Measurements from ENCODE around the gene TINCR. TPM values are rescaled to one million over a fixed set of nuclear protein-coding genes. Genes with fewer than 3 reads are reported as not detected.
"Not testable (repeated sequence)": the region's sequence is repeated elsewhere in the genome, so short reads cannot be mapped to it uniquely, and the experiment has no call there.

TINCR gene
- total RNA-seq (1 to 10 TPM in 4 of 5 donors, under 1 TPM in 1; 0.66 to 2.7 (median 1.9) TPM), total RNA-seq (0.25 to 3.5 (median 0.91) reads per million in 29 experiments)
- 0.37 TPM for total RNA-seq (2013)

DNA sequence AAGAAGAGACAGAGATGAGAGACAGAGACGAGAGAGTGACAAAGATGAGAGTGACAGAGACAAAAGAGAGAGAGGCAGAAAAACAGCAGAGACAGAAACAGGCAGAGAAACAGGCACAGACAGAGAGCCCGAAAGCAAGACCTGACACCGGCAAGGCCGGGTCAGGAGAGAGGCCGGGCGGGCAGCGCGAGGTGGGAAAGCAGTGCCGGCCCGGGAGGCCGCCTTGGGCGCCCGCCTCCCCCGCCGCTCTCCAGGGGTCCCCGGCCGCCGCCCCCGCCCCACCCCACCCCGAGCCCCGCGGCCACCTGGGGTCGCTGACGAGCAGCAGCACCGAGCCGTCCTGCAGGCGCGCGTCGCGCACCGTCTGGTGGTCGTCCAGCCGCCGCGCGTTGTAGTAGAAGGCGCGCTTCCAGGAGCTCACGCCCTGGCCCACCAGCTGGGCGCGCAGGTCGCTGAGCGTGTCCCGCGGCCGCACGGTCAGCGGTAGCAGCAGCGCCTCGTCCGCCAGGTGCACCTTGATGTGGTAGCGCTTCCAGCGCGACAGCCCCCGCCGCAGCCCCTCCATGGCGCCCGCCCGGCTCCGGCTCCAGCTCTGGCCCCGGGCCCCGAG is at the start of gene TINCR:
Gene TINCR, minus strand, starts transcription at position 594 of the 610 bp plus-strand sequence.
- WGBS (ENCODE audit: insufficient coverage): 19% methylated on average over 52 of the region's 63 CpGs
- H3K36me3 ChIP-seq (ENCODE audit: control insufficient read depth in 2 of 2, extremely low read depth in 1 of 2, insufficient read depth in 1 of 2, low read length in 1 of 2): no peaks in the 10 kb centered on the region
- H3K9me3 Mint-ChIP-seq: no peaks in the 10 kb centered on the region
- ChIA-PET CTCF (no interaction called here), POLR2A (no interaction called here)
- ATAC-seq (replicated peaks in 1 of 4): no peak
- H3K4me3 Mint-ChIP-seq: no peak within 1 kb of the TSS
- no peak within 1 kb of the TSS for H3K27ac ChIP-seq (ENCODE audit: low read length)
- no peaks in the 10 kb centered on the region for H3K9me3 ChIP-seq
- no peak within 1 kb of the TSS for H3K27ac Mint-ChIP-seq
- H3K4me3 ChIP-seq (ENCODE audit: control insufficient read depth in 1 of 2, extremely low read depth in 1 of 2, low read length in 1 of 2): peak within 1 kb of the TSS in 1 of 2 donors; percentile 15
- no peak for DNase-seq
- no peaks in the 10 kb centered on the region for H3K4me1 ChIP-seq (ENCODE audit: control insufficient read depth in 1 of 2, extremely low read depth in 1 of 2, insufficient read depth in 2 of 2, low read length in 2 of 2)
- H3K27me3 Mint-ChIP-seq: peaks cover 14 to 27% of the 10 kb centered on the region in 2 donors
- no peaks in the 10 kb centered on the region for H3K4me1 Mint-ChIP-seq
- H3K36me3 Mint-ChIP-seq: no peaks in the 10 kb centered on the region
- peaks cover 7 to 53% of the 10 kb centered on the region in 2 experiments for H3K27me3 ChIP-seq (replicated peaks in 1 of 2; ENCODE audit: control insufficient read depth in 2 of 2, extremely low read depth in 1 of 2, insufficient read depth in 2 of 2, low read length in 1 of 2)

DNA sequence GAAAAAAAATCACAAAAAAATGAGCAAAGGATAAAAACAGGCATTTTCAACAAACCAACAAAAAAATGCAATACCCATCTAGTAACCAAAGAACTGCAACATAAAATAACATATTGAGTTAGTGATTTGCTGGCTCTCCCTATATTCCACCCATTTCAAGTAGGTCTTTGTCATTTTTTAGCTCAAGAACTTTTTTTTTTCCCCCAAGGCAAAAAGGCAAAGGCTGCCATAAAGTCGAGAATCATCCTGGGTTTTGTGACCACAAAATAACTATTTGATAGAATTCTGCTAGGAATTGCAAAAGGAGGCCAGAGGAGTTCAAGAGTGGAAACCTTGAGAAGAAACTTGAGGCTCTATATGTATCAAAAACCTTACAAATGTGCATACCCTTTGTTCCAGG is 49.3 kb upstream of the TINCR start:
- ATAC-seq (replicated peaks in 1 of 4) (no peak), DNase-seq (no peak)
- Histone ChIP-seq H3K9me3 (no peaks in the 10 kb centered on the region), H3K27ac (ENCODE audit: low read length) (no peak overlapping the region), H3K27me3 (replicated peaks in 1 of 2; ENCODE audit: control insufficient read depth in 2 of 2, extremely low read depth in 1 of 2, insufficient read depth in 2 of 2, low read length in 1 of 2) (no peaks in the 10 kb centered on the region), H3K4me3 (ENCODE audit: control insufficient read depth in 1 of 2, extremely low read depth in 1 of 2, low read length in 1 of 2) (no peak overlapping the region), H3K4me1 (ENCODE audit: control insufficient read depth in 1 of 2, extremely low read depth in 1 of 2, insufficient read depth in 2 of 2, low read length in 2 of 2) (peaks cover 23 to 31% of the 10 kb centered on the region in 2 experiments), H3K36me3 (ENCODE audit: control insufficient read depth in 2 of 2, extremely low read depth in 1 of 2, insufficient read depth in 1 of 2, low read length in 1 of 2) (peaks cover 18 to 77% of the 10 kb centered on the region in 2 donors)
- H3K27me3 Mint-ChIP-seq: no peaks in the 10 kb centered on the region
- peaks cover 67% of the 10 kb centered on the region for H3K36me3 Mint-ChIP-seq
- H3K9me3 Mint-ChIP-seq: no peaks in the 10 kb centered on the region
- ChIA-PET POLR2A (no interaction called here), CTCF (no interaction called here)
- no CpG with 5 or more reads among the region's 1 CpG for WGBS (ENCODE audit: insufficient coverage)
- no peak overlapping the region for H3K4me3 Mint-ChIP-seq
- H3K4me1 Mint-ChIP-seq: peaks cover 52 to 61% (median 55%) of the 10 kb centered on the region in 3 donors
- no peak overlapping the region for H3K27ac Mint-ChIP-seq

DNA sequence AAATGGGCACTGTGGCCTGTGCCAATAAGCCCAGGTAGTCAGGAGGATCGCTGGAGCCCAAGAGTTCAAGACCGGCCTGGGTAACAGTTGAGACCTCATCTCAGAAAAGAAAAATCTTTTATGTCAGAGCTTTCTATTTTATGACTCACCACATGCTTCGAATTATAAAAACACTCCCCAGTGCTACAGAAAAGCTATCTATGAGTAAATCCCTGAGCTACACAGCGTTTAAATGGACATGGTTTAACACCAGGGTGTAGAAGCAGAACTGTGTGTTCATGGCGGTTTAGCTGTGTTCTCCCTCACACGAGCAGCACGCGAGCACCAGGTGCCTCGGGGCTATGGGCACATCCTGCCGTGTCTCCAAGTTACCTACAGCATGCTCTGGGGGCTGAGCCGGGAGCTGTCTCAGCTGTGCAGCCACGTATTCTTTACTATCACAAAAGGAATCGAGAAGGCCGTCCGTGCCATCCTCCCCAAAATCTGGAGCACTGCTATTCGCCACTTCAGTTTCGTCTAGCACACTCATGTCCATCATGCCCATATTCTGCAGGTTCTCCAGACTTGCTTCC is 48.1 kb upstream of the TINCR start:
- Mint-ChIP-seq H3K9me3 (no peaks in the 10 kb centered on the region), H3K27me3 (no peaks in the 10 kb centered on the region), H3K4me3 (no peak overlapping the region), H3K4me1 (peaks cover 45 to 49% (median 47%) of the 10 kb centered on the region in 3 donors), H3K27ac (no peak overlapping the region), H3K36me3 (peaks cover 68% of the 10 kb centered on the region)
- H3K27me3 ChIP-seq (replicated peaks in 1 of 2; ENCODE audit: control insufficient read depth in 2 of 2, extremely low read depth in 1 of 2, insufficient read depth in 2 of 2, low read length in 1 of 2): no peaks in the 10 kb centered on the region
- H3K9me3 ChIP-seq: no peaks in the 10 kb centered on the region
- DNase-seq: no peak
- H3K4me1 ChIP-seq (ENCODE audit: control insufficient read depth in 1 of 2, extremely low read depth in 1 of 2, insufficient read depth in 2 of 2, low read length in 2 of 2): peaks cover 17 to 18% of the 10 kb centered on the region in 2 experiments
- H3K36me3 ChIP-seq (ENCODE audit: control insufficient read depth in 2 of 2, extremely low read depth in 1 of 2, insufficient read depth in 1 of 2, low read length in 1 of 2): peaks cover 18 to 77% of the 10 kb centered on the region in 2 donors
- 96% methylated on average over 16 of the region's 17 CpGs for WGBS (ENCODE audit: insufficient coverage)
- H3K4me3 ChIP-seq (ENCODE audit: control insufficient read depth in 1 of 2, extremely low read depth in 1 of 2, low read length in 1 of 2): no peak overlapping the region
- ChIA-PET CTCF (interaction anchor here in 1 of 2 donors (0.5 kb wide), 1 partner anchor 133 kb away, joined by 3 read pairs; no protein-coding TSS in a partner anchor), POLR2A (interaction anchor here in 1 of 2 donors (0.5 kb wide), 1 partner anchor 8 kb away, joined by 6 read pairs; no protein-coding TSS in a partner anchor)
- ATAC-seq (replicated peaks in 1 of 4): no peak
- H3K27ac ChIP-seq (ENCODE audit: low read length): no peak overlapping the region

DNA sequence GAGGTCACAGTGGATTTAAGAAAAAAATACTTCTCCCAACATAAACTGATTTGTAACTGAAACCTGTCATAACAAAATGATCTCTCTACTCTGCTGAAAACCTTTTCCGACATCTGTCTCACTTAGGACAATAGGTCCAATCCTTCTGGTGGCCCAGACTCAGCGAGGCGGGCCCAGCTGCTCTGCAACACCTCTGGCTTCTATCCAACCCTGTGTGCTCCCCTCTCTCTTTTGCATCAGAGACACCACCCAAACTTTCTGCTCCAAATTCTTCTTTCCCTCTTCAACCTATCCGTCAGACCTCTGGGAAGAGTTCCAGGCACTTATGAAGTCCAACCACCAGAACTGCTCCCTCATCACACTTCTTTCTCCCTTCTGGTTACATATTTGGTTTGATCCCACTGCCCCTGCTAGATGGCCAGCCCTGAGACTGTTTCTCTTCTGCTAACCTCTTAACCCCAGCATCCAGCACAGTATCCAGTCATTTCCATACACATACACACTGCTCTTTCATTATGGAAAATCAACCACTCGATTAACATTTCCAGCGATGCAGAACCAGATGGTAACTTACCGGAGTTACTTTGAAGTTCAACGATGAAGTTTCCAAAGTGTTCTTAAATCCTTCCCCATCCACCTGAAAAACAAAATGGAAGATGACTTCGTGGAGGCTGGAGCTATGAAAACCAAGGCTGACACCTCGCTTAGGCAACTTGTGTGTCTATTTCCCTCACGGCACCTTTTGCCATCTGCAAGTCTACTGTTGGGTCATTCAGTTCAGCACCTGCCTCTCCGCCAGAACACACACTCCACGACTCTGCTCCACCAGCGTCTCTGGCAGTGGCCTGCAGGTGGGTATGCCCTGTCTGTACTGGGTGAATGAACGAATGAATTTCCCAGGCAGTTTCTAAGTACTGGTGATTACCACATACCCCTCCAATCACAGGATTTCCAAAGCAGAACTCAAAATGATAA is 45.4 kb upstream of the TINCR start:
- Histone ChIP-seq H3K4me1 (ENCODE audit: control insufficient read depth in 1 of 2, extremely low read depth in 1 of 2, insufficient read depth in 2 of 2, low read length in 2 of 2) (no peaks in the 10 kb centered on the region), H3K27me3 (replicated peaks in 1 of 2; ENCODE audit: control insufficient read depth in 2 of 2, extremely low read depth in 1 of 2, insufficient read depth in 2 of 2, low read length in 1 of 2) (no peaks in the 10 kb centered on the region), H3K36me3 (ENCODE audit: control insufficient read depth in 2 of 2, extremely low read depth in 1 of 2, insufficient read depth in 1 of 2, low read length in 1 of 2) (peaks cover 16 to 82% of the 10 kb centered on the region in 2 donors), H3K4me3 (ENCODE audit: control insufficient read depth in 1 of 2, extremely low read depth in 1 of 2, low read length in 1 of 2) (no peak overlapping the region), H3K27ac (ENCODE audit: low read length) (no peak overlapping the region), H3K9me3 (no peaks in the 10 kb centered on the region)
- H3K4me3 Mint-ChIP-seq: no peak overlapping the region
- CTCF ChIA-PET: no interaction called here
- WGBS (ENCODE audit: insufficient coverage): 96% methylated on average over 11 of the region's 15 CpGs
- no peaks in the 10 kb centered on the region for H3K27me3 Mint-ChIP-seq
- peaks cover 69% of the 10 kb centered on the region for H3K36me3 Mint-ChIP-seq
- POLR2A ChIA-PET: interaction anchor here in 1 of 2 donors (1.1 kb wide), 1 partner anchor 9 kb away, joined by 3 read pairs; no protein-coding TSS in a partner anchor
- no peaks in the 10 kb centered on the region for H3K9me3 Mint-ChIP-seq
- H3K4me1 Mint-ChIP-seq: peaks cover 23 to 24% (median 24%) of the 10 kb centered on the region in 3 donors
- no peak for ATAC-seq (replicated peaks in 1 of 4)
- DNase-seq: no peak
- no peak overlapping the region for H3K27ac Mint-ChIP-seq

DNA sequence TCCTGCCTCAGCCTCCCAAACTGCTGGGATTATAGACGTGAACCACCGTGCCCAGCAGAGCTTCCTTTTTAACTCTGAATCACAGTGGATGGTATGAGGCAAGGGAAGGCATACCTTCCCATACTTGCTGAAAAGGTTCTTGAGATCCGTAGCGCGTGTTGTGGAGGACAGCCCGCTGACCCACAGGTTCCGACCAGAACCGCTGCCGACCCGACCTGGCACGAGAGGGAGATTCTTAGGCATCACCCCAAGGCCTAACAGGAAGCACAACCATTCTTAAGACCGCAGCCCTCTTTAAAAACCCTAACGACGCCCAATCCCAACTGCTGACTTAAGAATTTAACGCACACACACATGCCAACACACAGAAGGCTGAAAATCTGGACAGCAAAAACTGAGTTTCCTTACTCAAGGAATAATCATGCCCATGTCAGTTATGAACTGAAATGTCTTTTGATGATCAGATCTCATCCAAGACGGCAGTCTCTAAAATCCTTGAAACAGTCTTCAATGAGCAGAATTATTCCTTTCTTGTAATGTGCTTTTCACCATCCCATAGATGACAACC is 42.2 kb upstream of the TINCR start:
- ChIA-PET CTCF (interaction anchor here in 1 of 2 donors (0.5 kb wide), 1 partner anchor 122 kb away, joined by 4 read pairs; no protein-coding TSS in a partner anchor), POLR2A (no interaction called here)
- Histone ChIP-seq H3K4me1 (ENCODE audit: control insufficient read depth in 1 of 2, extremely low read depth in 1 of 2, insufficient read depth in 2 of 2, low read length in 2 of 2) (peaks cover 0 to 7% of the 10 kb centered on the region in 2 experiments), H3K27ac (ENCODE audit: low read length) (no peak overlapping the region), H3K4me3 (ENCODE audit: control insufficient read depth in 1 of 2, extremely low read depth in 1 of 2, low read length in 1 of 2) (no peak overlapping the region), H3K36me3 (ENCODE audit: control insufficient read depth in 2 of 2, extremely low read depth in 1 of 2, insufficient read depth in 1 of 2, low read length in 1 of 2) (peaks cover 18 to 87% of the 10 kb centered on the region in 2 donors), H3K9me3 (no peaks in the 10 kb centered on the region), H3K27me3 (replicated peaks in 1 of 2; ENCODE audit: control insufficient read depth in 2 of 2, extremely low read depth in 1 of 2, insufficient read depth in 2 of 2, low read length in 1 of 2) (no peaks in the 10 kb centered on the region)
- Mint-ChIP-seq H3K36me3 (peaks cover 74% of the 10 kb centered on the region), H3K4me3 (no peak overlapping the region), H3K27ac (no peak overlapping the region), H3K27me3 (no peaks in the 10 kb centered on the region), H3K9me3 (no peaks in the 10 kb centered on the region), H3K4me1 (peaks cover 16 to 27% (median 26%) of the 10 kb centered on the region in 3 donors)
- no peak for ATAC-seq (replicated peaks in 1 of 4)
- DNase-seq: no peak
- 96% methylated on average over 11 of the region's 16 CpGs for WGBS (ENCODE audit: insufficient coverage)

DNA sequence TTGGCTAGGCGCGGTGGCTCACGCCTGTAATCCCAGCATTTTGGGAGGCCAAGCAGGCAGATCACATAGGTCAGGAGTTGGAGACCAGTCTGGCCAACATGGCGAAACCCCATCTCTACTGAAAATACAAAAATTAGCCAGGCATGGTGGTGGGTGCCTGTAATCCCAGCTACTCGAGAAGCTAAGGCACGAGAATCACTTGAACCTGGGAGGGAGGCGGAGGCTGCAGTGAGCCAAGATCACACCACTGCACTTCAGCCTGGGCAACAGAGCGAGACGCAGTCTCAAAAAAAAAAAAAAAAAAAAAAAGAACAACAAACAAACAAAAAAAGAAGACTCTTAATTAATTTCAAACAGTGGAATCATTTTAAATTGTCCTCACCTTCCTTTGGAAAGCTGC is 41.0 kb upstream of the TINCR start:
- not testable (repeated sequence) for ATAC-seq (replicated peaks in 1 of 4); H3K4me3 Mint-ChIP-seq; H3K9me3 ChIP-seq; H3K4me3 ChIP-seq (ENCODE audit: control insufficient read depth in 1 of 2, extremely low read depth in 1 of 2, low read length in 1 of 2); H3K4me1 ChIP-seq (ENCODE audit: control insufficient read depth in 1 of 2, extremely low read depth in 1 of 2, insufficient read depth in 2 of 2, low read length in 2 of 2); H3K9me3 Mint-ChIP-seq; H3K27ac Mint-ChIP-seq; DNase-seq; H3K27me3 Mint-ChIP-seq; H3K27me3 ChIP-seq (replicated peaks in 1 of 2; ENCODE audit: control insufficient read depth in 2 of 2, extremely low read depth in 1 of 2, insufficient read depth in 2 of 2, low read length in 1 of 2); H3K27ac ChIP-seq (ENCODE audit: low read length)
- 95% methylated on average over 3 of the region's 9 CpGs for WGBS (ENCODE audit: insufficient coverage)
- H3K36me3 ChIP-seq (ENCODE audit: control insufficient read depth in 2 of 2, extremely low read depth in 1 of 2, insufficient read depth in 1 of 2, low read length in 1 of 2): peaks cover 15 to 86% of the 10 kb centered on the region in 2 donors
- POLR2A ChIA-PET: interaction anchor here in 1 of 2 donors (0.5 to 0.7 kb wide), 2 partner anchors 628 to 1613 kb away, joined by 4 to 7 read pairs; no protein-coding TSS in a partner anchor
- Mint-ChIP-seq H3K4me1 (peaks cover 16 to 27% (median 26%) of the 10 kb centered on the region in 3 donors), H3K36me3 (peaks cover 73% of the 10 kb centered on the region)
- CTCF ChIA-PET: interaction anchor here (0.7 kb wide), 2 partner anchors 9 to 11 kb away, joined by 3 to 5 read pairs; no protein-coding TSS in a partner anchor
